Uterus (tissue), 4 donors: ENCODE measurements around the gene SRSF4. TPM values are rescaled to one million over a fixed set of nuclear protein-coding genes. Genes with fewer than 3 reads are reported as not detected.

Experiments
- DNase-seq, 2 donors: peaks; one replicate each; pipeline ENCODE4 v3.0.0-alpha.2; 2019 to 2020
- H3K27ac ChIP-seq, 2 donors: fragments of 200-600 bp; sonication (generic); 1 replicate in 1 of 2; 2 replicates in 1 of 2; pipeline ENCODE4 v1.5.1; 2016 to 2018
- H3K27me3 ChIP-seq, 2 donors: fragments of 200-600 bp; sonication (generic); one replicate each; pipeline ENCODE4 v1.5.1; 2018 to 2019; ENCODE audit warnings: control low read depth in 1 of 2
- H3K36me3 ChIP-seq, 2 donors: fragments of 200-600 bp; sonication (generic); one replicate each; pipeline ENCODE4 v1.5.1; 2019; ENCODE audit warnings: control low read depth in 1 of 2
- H3K4me1 ChIP-seq, 2 donors: fragments of 200-600 bp; sonication (generic); one replicate each; pipeline ENCODE4 v1.5.1; 2018 to 2019; ENCODE audit warnings: control low read depth in 1 of 2
- H3K4me3 ChIP-seq, 2 donors: fragments of 200-600 bp; sonication (generic); 1 replicate in 1 of 2; 2 replicates in 1 of 2; pipeline ENCODE4 v1.5.1; 2018 to 2019; ENCODE audit warnings: mild to moderate bottlenecking in 1 of 2
- H3K9me3 ChIP-seq, 2 donors: fragments of 200-600 bp; sonication (generic); one replicate each; pipeline ENCODE4 v1.5.1; 2019; ENCODE audit warnings: control low read depth in 1 of 2
- POLR2A ChIP-seq, 2 donors: fragments of 450-650 bp; IDR thresholded peaks; one replicate each; pipeline ENCODE4 v1.6.1; 2016; ENCODE audit warnings: antibody characterized with exemption in 2 of 2, mild to moderate bottlenecking in 1 of 2, moderate library complexity in 1 of 2
- intact Hi-C: fragments of 100-400 bp; cut with DNase I; formaldehyde crosslinking; loops from one replicate; pipeline ENCODE4 v1.15.1; 2023; ENCODE audit warnings: low total_unique reads
- total RNA-seq, 4 donors: library from RNA; depleted of rRNA in 3 of 4; stranded (reverse); fragments of >200 nt in 3 of 4; gene quantifications; one replicate each; pipeline versions ENCODE4 v1.1.0 to v1.2.4, GENCODE V29; 2014 to 2023
- TF ChIP-seq, protein P1 (sequence below), 4 experiments: fragments of 200-600 bp in 2 of 4; fragments of 450-650 bp in 2 of 4; sonication (generic) in 2 of 4; IDR thresholded peaks; one replicate each; pipeline ENCODE4 v1.5.1; 2016 to 2019; ENCODE audit warnings: antibody characterized with exemption in 4 of 4, mild to moderate bottlenecking in 2 of 4, moderate library complexity in 1 of 4
- donor health status: DM: yes; HTN: yes; CAD: no.

Gene SRSF4
- total RNA-seq, 4 donors from 2014 or later = 60.0 to 129 (median 69.0) TPM

GRCh38 chr1:29183287-29183686 is 1.6 kb upstream of the SRSF4 start:
- intact Hi-C loops = loop anchor here (10.0 kb wide), 1 partner anchor 58 kb away; the partner anchor contains the start of gene TMEM200B
- Histone ChIP-seq H3K9me3 (no peaks in the 10 kb centered on the region), H3K27me3 (no peaks in the 10 kb centered on the region), H3K4me3 (no peak overlapping the region), H3K4me1 (peaks cover 8 to 11% of the 10 kb centered on the region in 2 donors), H3K27ac (no peak overlapping the region), H3K36me3 (no peaks in the 10 kb centered on the region)
- TF ChIP-seq, protein P1, sequence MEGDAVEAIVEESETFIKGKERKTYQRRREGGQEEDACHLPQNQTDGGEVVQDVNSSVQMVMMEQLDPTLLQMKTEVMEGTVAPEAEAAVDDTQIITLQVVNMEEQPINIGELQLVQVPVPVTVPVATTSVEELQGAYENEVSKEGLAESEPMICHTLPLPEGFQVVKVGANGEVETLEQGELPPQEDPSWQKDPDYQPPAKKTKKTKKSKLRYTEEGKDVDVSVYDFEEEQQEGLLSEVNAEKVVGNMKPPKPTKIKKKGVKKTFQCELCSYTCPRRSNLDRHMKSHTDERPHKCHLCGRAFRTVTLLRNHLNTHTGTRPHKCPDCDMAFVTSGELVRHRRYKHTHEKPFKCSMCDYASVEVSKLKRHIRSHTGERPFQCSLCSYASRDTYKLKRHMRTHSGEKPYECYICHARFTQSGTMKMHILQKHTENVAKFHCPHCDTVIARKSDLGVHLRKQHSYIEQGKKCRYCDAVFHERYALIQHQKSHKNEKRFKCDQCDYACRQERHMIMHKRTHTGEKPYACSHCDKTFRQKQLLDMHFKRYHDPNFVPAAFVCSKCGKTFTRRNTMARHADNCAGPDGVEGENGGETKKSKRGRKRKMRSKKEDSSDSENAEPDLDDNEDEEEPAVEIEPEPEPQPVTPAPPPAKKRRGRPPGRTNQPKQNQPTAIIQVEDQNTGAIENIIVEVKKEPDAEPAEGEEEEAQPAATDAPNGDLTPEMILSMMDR (IDR thresholded peaks at IDR 0.05) = no peak
- no peak for TF ChIP-seq POLR2A (IDR thresholded peaks at IDR 0.05)
- no peak for DNase-seq

GRCh38 chr1:29180497-29181412 is 945 bp downstream of the SRSF4 start:
- Histone ChIP-seq H3K4me3 (peak overlapping the region; percentile 89 to 96), H3K36me3 (no peaks in the 10 kb centered on the region), H3K4me1 (peaks cover 16 to 24% of the 10 kb centered on the region in 2 donors), H3K9me3 (no peaks in the 10 kb centered on the region), H3K27me3 (no peaks in the 10 kb centered on the region), H3K27ac (peak overlapping the region; percentile 100)
- intact Hi-C loops = loop anchor here (10.0 kb wide), 1 partner anchor 56 kb away; the partner anchor contains the start of gene TMEM200B
- TF ChIP-seq POLR2A (IDR thresholded peaks at IDR 0.05) = no peak
- TF ChIP-seq, protein P1 (IDR thresholded peaks at IDR 0.05) = no peak
- DNase-seq = no peak

DNA sequence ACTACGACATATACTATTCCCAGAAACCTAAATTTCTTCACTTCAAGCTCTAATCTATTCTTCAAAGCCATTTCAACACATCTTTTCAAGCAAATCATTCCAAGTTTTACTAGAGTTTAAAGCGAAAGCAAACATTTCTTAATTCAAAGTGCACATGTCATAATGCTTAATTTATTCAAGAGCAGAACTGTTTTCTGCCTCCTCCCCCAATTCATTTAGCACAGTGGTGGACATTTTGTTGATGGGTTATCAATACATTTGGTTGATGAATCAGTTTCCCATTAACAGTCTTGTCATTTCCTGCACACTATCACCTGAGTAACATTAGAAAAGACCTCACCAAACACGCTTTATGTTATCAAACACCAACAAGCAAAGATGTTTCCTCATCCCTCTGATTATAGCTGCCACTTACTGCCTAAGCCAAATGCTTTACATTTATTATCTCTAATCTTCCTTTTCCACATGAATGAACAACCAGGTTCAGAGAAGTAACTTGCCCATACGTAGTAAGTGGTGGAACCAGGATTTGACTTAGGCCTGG is 2.0 kb downstream of the SRSF4 start:
- TF ChIP-seq, protein P1 (IDR thresholded peaks at IDR 0.05) = no peak
- no peak for TF ChIP-seq POLR2A (IDR thresholded peaks at IDR 0.05)
- Histone ChIP-seq H3K27ac (peak overlapping the region; percentile 100), H3K27me3 (no peaks in the 10 kb centered on the region), H3K4me1 (peaks cover 16 to 25% of the 10 kb centered on the region in 2 donors), H3K4me3 (peak overlapping the region; percentile 89 to 96), H3K36me3 (no peaks in the 10 kb centered on the region), H3K9me3 (no peaks in the 10 kb centered on the region)
- DNase-seq = no peak
- intact Hi-C loops = loop anchor here (10.0 kb wide), 1 partner anchor 55 kb away; the partner anchor contains the start of gene TMEM200B

DNA sequence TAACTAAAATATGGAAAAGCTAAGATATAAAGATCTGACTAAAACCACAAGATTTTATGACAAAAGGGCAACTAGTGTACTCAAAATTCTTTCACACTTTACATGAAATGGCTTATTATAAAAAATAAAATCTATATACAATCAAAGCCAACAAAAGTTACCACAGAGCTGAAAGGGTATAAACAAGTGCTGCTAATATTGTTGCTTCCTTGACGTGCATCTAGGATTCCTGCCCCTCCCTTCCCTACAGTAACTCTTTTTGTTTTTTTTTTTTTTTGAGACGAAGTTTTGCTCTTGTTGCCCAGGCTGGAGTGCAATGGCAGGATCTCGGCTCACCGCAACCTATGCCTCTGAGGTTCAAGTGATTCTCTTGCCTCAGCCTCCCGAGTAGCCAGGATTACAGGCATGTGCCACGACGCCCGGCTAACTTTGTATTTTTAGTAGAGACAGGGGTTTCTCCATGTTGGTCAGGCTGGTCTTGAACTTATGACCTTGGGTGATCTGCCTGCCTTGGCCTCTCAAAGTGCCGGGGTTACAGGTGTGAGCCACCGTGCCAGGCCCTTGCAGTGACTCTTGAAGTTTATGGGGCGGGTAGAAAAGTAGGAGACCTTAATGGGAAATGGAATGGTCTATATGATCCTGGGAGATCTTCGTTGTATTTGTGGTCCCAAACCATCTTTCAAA is 4.5 kb downstream of the SRSF4 start:
- Histone ChIP-seq H3K4me3 (no peak overlapping the region), H3K9me3 (no peaks in the 10 kb centered on the region), H3K27ac (peak overlapping the region; percentile 48 to 70), H3K4me1 (peaks cover 16 to 25% of the 10 kb centered on the region in 2 donors), H3K36me3 (no peaks in the 10 kb centered on the region), H3K27me3 (no peaks in the 10 kb centered on the region)
- intact Hi-C loops = no loop called here
- TF ChIP-seq POLR2A (IDR thresholded peaks at IDR 0.05) = no peak
- TF ChIP-seq, protein P1 (IDR thresholded peaks at IDR 0.05) = no peak
- DNase-seq = no peak
